Mammary epithelial cell (primary cell): ENCODE results near the gene CALM1.

Source experiments
- CTCF ChIP-seq, 2 donors: IDR thresholded peaks in 1 of 2; conservative IDR thresholded peaks in 1 of 2; 2 replicates each; pipeline ENCODE4 v1.5.1; 2011 to 2012; ENCODE audit warnings: inconsistent platforms in 2 of 2, low read length in 2 of 2, mild to moderate bottlenecking in 2 of 2, control low read depth in 1 of 2, low read depth in 1 of 2; ENCODE audit not compliant: insufficient read depth in 1 of 2; ENCODE audit errors: extremely low read depth in 1 of 2
- EZH2 ChIP-seq: IDR thresholded peaks from 2 replicates; pipeline ENCODE4 v1.6.1; 2012; ENCODE audit warnings: low read length, inconsistent platforms, borderline replicate concordance

GRCh38 chr14:90386321-90386720 lies 10.5 kb upstream of the CALM1 start:
- TF ChIP-seq CTCF (conservative IDR thresholded peaks at IDR 0.05 in 1 of 2, IDR thresholded peaks at IDR 0.05 in 1 of 2; ENCODE audit: extremely low read depth in 1 of 2, insufficient read depth in 1 of 2, low read depth in 1 of 2, low read length in 2 of 2), result no peak
- no peak for TF ChIP-seq EZH2
